ENCODE measurements around the gene BCR. TPM values are rescaled to one million over a fixed set of nuclear protein-coding genes. Genes with fewer than 3 reads are reported as not detected.

The BCR gene
- total RNA-seq, 1 donor from 2014 or later: 92.6 TPM

GRCh38 chr22:23238707-23239106, 58.4 kb downstream of the BCR start:
- Mint-ChIP-seq H3K9me3 (ENCODE audit: unreplicated experiment) (no peaks in the 10 kb centered on the region), H3K36me3 (ENCODE audit: low read depth, unreplicated experiment) (peaks cover 9% of the 10 kb centered on the region), H3K4me1 (ENCODE audit: unreplicated experiment) (peaks cover 43% of the 10 kb centered on the region), H3K27me3 (ENCODE audit: unreplicated experiment) (peaks cover 12% of the 10 kb centered on the region), H3K27ac (ENCODE audit: unreplicated experiment) (peak overlapping the region; percentile 72), H3K4me3 (ENCODE audit: unreplicated experiment) (no peak overlapping the region)
- TF ChIP-seq CTCF (IDR thresholded peaks at IDR 0.05; ENCODE audit: unreplicated experiment): no peak
- DNase-seq (ENCODE audit: low spot score): no peak

GRCh38 chr22:23239429-23239828, 59.1 kb downstream of the BCR start:
- peaks cover 45% of the 10 kb centered on the region for H3K4me1 Mint-ChIP-seq (ENCODE audit: unreplicated experiment)
- DNase-seq (ENCODE audit: low spot score): no peak
- no peaks in the 10 kb centered on the region for H3K9me3 Mint-ChIP-seq (ENCODE audit: unreplicated experiment)
- no peak for TF ChIP-seq CTCF (IDR thresholded peaks at IDR 0.05; ENCODE audit: unreplicated experiment)
- H3K4me3 Mint-ChIP-seq (ENCODE audit: unreplicated experiment): no peak overlapping the region
- H3K27ac Mint-ChIP-seq (ENCODE audit: unreplicated experiment): no peak overlapping the region
- H3K36me3 Mint-ChIP-seq (ENCODE audit: low read depth, unreplicated experiment): peaks cover 9% of the 10 kb centered on the region
- H3K27me3 Mint-ChIP-seq (ENCODE audit: unreplicated experiment): peaks cover 11% of the 10 kb centered on the region

- Mint-ChIP-seq H3K36me3 (ENCODE audit: low read depth, unreplicated experiment) (peaks cover 5% of the 10 kb centered on the region), H3K9me3 (ENCODE audit: unreplicated experiment) (no peaks in the 10 kb centered on the region), H3K4me3 (ENCODE audit: unreplicated experiment) (no peak overlapping the region), H3K4me1 (ENCODE audit: unreplicated experiment) (peaks cover 46% of the 10 kb centered on the region), H3K27ac (ENCODE audit: unreplicated experiment) (peak overlapping the region; percentile 45), H3K27me3 (ENCODE audit: unreplicated experiment) (peaks cover 5% of the 10 kb centered on the region)
- DNase-seq (ENCODE audit: low spot score): no peak
- no peak for TF ChIP-seq CTCF (IDR thresholded peaks at IDR 0.05; ENCODE audit: unreplicated experiment)
These were observed 60.5 kb downstream of the BCR start for GRCh38 chr22:23240639-23241389.

- Mint-ChIP-seq H3K9me3 (ENCODE audit: unreplicated experiment) (no peaks in the 10 kb centered on the region), H3K4me3 (ENCODE audit: unreplicated experiment) (no peak overlapping the region), H3K36me3 (ENCODE audit: low read depth, unreplicated experiment) (peaks cover 5% of the 10 kb centered on the region), H3K27ac (ENCODE audit: unreplicated experiment) (peak overlapping the region; percentile 76), H3K4me1 (ENCODE audit: unreplicated experiment) (peaks cover 46% of the 10 kb centered on the region), H3K27me3 (ENCODE audit: unreplicated experiment) (peaks cover 5% of the 10 kb centered on the region)
- TF ChIP-seq CTCF (IDR thresholded peaks at IDR 0.05; ENCODE audit: unreplicated experiment): no peak
- no peak for DNase-seq (ENCODE audit: low spot score)
These were observed 61.5 kb downstream of the BCR start for GRCh38 chr22:23241562-23242472.

All from endothelial cell (in vitro differentiated cells).